Stomach (tissue), 9 donors: Measurements from ENCODE around the gene CTCF. TPM values are rescaled to one million over a fixed set of nuclear protein-coding genes. Genes with fewer than 3 reads are reported as not detected.

Experiments
- DNase-seq, 2 donors: peaks; one replicate each; pipeline versions ENCODE4 v3.0.0 to v3.0.0-alpha.2; 2013 to 2019
- H3K27ac ChIP-seq, 5 donors: fragments of 200-600 bp in 4 of 5; sonication (generic) in 4 of 5; one replicate each; pipeline ENCODE4 v1.5.1; 2013 to 2019; ENCODE audit warnings: mild to moderate bottlenecking in 1 of 5, moderate library complexity in 1 of 5
- H3K27me3 ChIP-seq, 3 donors: fragments of 200-600 bp; sonication (generic); one replicate each; pipeline ENCODE4 v1.5.1; 2017 to 2019; ENCODE audit warnings: mixed run types in 1 of 3
- H3K36me3 ChIP-seq, 4 donors: fragments of 200-600 bp; sonication (generic); 1 replicate in 3 of 4; 2 replicates in 1 of 4; pipeline ENCODE4 v1.5.1; 2016 to 2019
- H3K4me1 ChIP-seq, 4 donors: fragments of 200-600 bp; sonication (generic); one replicate each; pipeline ENCODE4 v1.5.1; 2016 to 2019
- H3K4me3 ChIP-seq, 4 donors: fragments of 200-600 bp; sonication (generic) in 3 of 4; one replicate each; pipeline ENCODE4 v1.5.1; 2016 to 2019; ENCODE audit warnings: mild to moderate bottlenecking in 1 of 4
- H3K9me3 ChIP-seq, 4 donors: fragments of 200-600 bp; sonication (generic); one replicate each; pipeline ENCODE4 v1.5.1; 2016 to 2019
- EP300 ChIP-seq: sonication (generic); formaldehyde crosslinking; IDR thresholded peaks from one replicate; pipeline ENCODE4 v1.6.1; 2017; ENCODE audit warnings: antibody characterized with exemption
- POLR2A ChIP-seq, 4 donors: fragments of 450-650 bp; IDR thresholded peaks; one replicate each; pipeline ENCODE4 v1.6.1; 2016; ENCODE audit warnings: antibody characterized with exemption in 4 of 4, control low read depth in 2 of 4, mild to moderate bottlenecking in 1 of 4, moderate library complexity in 1 of 4
- POLR2AphosphoS5 ChIP-seq, 3 donors: sonication (generic); formaldehyde crosslinking; IDR thresholded peaks; one replicate each; pipeline ENCODE4 v1.6.1; 2016; ENCODE audit warnings: antibody characterized with exemption in 3 of 3
- WGBS, 5 donors: extraction: QIAGEN DNeasy Blood & Tissue Kit in 3 of 5; methylation state at CpG; one replicate each; pipeline versions ENCODE4 v1.1.5 to v1.1.7; 2013 to 2018; 5-methylcytosine and 5-hydroxymethylcytosine counted together
- intact Hi-C: fragments of 100-400 bp; cut with DNase I; formaldehyde crosslinking; loops from one replicate; pipeline ENCODE4 v1.15.1; 2023; ENCODE audit warnings: low total_unique reads
- polyA plus RNA-seq, 3 donors: library from polyadenylated mRNA; stranded (reverse); fragments of 200-250 nt; gene quantifications; one replicate each; pipeline ENCODE4 v1.2.3, GENCODE V29; 2013
- total RNA-seq, 5 donors: library from RNA; depleted of rRNA; stranded (reverse); fragments of >200 nt; gene quantifications; one replicate each; pipeline versions ENCODE4 v1.1.0 to v1.2.3, GENCODE V29; 2014 to 2016
- TF ChIP-seq, protein P1 (sequence below), 7 experiments: fragments of 450-650 bp in 4 of 7; fragments of 200-600 bp in 3 of 7; sonication (generic) in 3 of 7; IDR thresholded peaks; one replicate each; pipeline ENCODE4 v1.5.1; 2016 to 2019; ENCODE audit warnings: antibody characterized with exemption in 7 of 7, control low read depth in 2 of 7, mild to moderate bottlenecking in 1 of 7
- donor health status: healthy with polysubstance abuse.
- donor health status: Bipolar disorder and iron deficiency.
- donor health status: healthy.

CTCF gene
- total and polyA plus RNA-seq, 8 donors = 15.0 to 47.3 (median 33.4) TPM

DNA sequence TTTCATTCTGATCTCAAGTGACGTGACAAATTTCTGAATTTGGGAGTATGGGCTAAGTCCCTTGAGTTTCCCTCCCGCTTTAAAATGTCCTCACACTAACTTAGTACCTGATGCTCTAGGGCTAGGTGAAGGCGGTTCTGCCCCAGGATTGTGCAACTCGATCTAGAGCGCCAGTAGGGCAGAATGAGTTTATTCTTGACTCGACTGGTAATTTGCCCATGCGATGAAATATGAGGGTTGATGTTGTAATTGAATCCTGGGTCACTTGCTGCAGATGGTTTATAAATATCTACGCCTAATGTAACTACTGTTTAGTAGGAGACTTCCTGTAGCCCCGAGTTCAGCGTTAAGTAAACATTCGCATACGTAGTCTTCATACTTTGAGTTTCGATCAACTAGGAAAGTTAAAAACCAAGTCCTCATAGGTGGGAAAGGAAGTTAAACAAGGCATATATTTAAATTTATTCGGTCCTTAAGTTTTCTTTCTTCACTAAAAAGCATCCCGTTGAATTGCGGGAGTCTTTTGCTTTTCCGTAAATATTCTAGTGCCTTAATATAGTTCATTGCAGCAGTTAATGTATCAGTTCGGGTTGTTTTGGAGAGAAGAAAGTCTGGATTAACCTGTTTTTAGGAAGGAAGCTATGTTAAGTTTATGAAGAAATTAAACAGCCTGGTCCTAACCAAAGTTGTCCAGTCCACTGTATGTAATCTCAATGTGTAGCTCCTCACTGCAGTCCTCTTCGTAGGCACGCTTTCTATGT, 1.6 kb downstream of the CTCF start:
- no peaks in the 10 kb centered on the region for H3K36me3 ChIP-seq
- H3K9me3 ChIP-seq = no peaks in the 10 kb centered on the region
- DNase-seq = peak; percentile 46 to 78
- peaks cover 18 to 48% (median 40%) of the 10 kb centered on the region in 4 donors for H3K4me1 ChIP-seq
- TF ChIP-seq POLR2A (IDR thresholded peaks at IDR 0.05) = no peak
- TF ChIP-seq EP300 = no peak
- TF ChIP-seq POLR2AphosphoS5 (IDR thresholded peaks at IDR 0.05) = peak; percentile 27 to 68 (median 55)
- H3K27ac ChIP-seq = peak overlapping the region; percentile 99 to 100 (median 100)
- 0 to 1% (median 1%) methylated on average over 20 of the region's 20 CpGs for WGBS, 5 donors
- H3K4me3 ChIP-seq = peak overlapping the region; percentile 72 to 98 (median 88)
- intact Hi-C loops = no loop called here
- no peaks in the 10 kb centered on the region for H3K27me3 ChIP-seq

DNA sequence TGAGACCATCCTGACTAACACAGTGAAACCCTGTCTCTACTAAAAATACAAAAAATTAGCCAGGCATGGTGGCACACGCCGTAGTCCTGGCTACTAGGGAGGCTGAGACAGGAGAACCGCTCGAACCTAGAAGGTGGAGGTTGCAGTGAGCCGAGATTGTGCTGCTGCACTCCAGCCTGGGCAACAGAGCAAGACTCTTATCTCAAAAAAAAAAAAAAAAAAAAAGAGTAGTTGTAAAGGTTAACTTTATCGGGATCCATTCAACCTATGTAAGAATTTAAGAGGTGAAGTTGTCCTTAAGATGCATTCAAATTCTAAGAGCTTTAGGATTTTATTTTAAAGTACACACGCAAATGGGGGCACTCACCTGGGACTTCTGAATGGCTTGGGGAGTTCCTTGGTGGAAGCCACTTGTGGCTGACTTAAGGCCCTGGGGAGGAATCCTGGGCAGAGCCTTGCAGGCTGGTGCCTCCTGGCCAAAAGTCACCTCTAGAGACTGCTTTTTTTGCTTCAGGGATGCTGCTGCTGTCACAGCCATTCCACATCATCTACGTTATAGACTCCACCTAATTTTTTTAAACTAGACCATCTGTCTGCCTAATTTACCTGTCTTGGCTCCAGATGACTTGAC, 3.3 kb downstream of the CTCF start:
- H3K4me1 ChIP-seq = peaks cover 18 to 54% (median 39%) of the 10 kb centered on the region in 4 donors
- H3K27ac ChIP-seq = peak overlapping the region in 1 of 5 donors; percentile 5
- DNase-seq = no peak
- H3K36me3 ChIP-seq = no peaks in the 10 kb centered on the region
- H3K9me3 ChIP-seq = no peaks in the 10 kb centered on the region
- H3K27me3 ChIP-seq = no peaks in the 10 kb centered on the region
- intact Hi-C loops = no loop called here
- 64 to 92% (median 88%) methylated on average over 8 of the region's 8 CpGs for WGBS, 5 donors
- TF ChIP-seq POLR2A (IDR thresholded peaks at IDR 0.05) (no peak), EP300 (no peak), POLR2AphosphoS5 (IDR thresholded peaks at IDR 0.05) (no peak)
- TF ChIP-seq, protein P1, sequence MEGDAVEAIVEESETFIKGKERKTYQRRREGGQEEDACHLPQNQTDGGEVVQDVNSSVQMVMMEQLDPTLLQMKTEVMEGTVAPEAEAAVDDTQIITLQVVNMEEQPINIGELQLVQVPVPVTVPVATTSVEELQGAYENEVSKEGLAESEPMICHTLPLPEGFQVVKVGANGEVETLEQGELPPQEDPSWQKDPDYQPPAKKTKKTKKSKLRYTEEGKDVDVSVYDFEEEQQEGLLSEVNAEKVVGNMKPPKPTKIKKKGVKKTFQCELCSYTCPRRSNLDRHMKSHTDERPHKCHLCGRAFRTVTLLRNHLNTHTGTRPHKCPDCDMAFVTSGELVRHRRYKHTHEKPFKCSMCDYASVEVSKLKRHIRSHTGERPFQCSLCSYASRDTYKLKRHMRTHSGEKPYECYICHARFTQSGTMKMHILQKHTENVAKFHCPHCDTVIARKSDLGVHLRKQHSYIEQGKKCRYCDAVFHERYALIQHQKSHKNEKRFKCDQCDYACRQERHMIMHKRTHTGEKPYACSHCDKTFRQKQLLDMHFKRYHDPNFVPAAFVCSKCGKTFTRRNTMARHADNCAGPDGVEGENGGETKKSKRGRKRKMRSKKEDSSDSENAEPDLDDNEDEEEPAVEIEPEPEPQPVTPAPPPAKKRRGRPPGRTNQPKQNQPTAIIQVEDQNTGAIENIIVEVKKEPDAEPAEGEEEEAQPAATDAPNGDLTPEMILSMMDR (IDR thresholded peaks at IDR 0.05) = no peak
- H3K4me3 ChIP-seq = no peak overlapping the region

DNA sequence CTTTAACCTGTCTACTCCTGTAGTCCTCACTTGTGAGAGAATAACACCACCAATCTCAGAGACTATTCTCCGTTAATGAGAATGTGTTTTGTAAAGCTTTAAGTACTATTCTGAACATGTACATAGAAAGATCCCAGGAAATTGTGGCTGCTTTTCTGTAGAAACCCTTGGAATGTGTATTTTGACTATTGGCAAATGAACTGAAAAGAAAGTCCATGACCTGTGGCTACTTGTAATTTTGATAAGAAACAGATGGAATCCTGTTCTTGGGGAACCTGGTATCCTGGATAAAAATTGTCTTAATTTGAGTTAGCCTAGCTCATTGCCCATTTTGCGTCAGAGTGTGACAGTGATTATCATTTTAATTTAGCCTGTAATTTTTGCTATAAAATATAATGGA, 9.1 kb downstream of the CTCF start:
- H3K36me3 ChIP-seq = peaks cover 18 to 48% (median 45%) of the 10 kb centered on the region in 4 donors
- intact Hi-C loops = no loop called here
- H3K27me3 ChIP-seq = no peaks in the 10 kb centered on the region
- no peak for TF ChIP-seq EP300
- no peak for TF ChIP-seq POLR2A (IDR thresholded peaks at IDR 0.05)
- no peak for TF ChIP-seq POLR2AphosphoS5 (IDR thresholded peaks at IDR 0.05)
- TF ChIP-seq, protein P1 (IDR thresholded peaks at IDR 0.05) = no peak
- H3K27ac ChIP-seq = peak overlapping the region in 1 of 5 donors; percentile 49
- no peak for DNase-seq
- WGBS, 5 donors = 71 to 86% (median 82%) methylated on average over 2 of the region's 2 CpGs
- no peaks in the 10 kb centered on the region for H3K9me3 ChIP-seq
- H3K4me1 ChIP-seq = peaks cover 0 to 33% (median 12%) of the 10 kb centered on the region in 4 donors
- H3K4me3 ChIP-seq = no peak overlapping the region

GRCh38 chr16:67571981-67572431, 9.7 kb downstream of the CTCF start:
- DNase-seq = no peak
- H3K36me3 ChIP-seq = peaks cover 18 to 48% (median 45%) of the 10 kb centered on the region in 4 donors
- H3K9me3 ChIP-seq = no peaks in the 10 kb centered on the region
- H3K4me1 ChIP-seq = peaks cover 0 to 33% (median 11%) of the 10 kb centered on the region in 4 donors
- TF ChIP-seq, protein P1 (IDR thresholded peaks at IDR 0.05) = no peak
- TF ChIP-seq EP300 (no peak), POLR2AphosphoS5 (IDR thresholded peaks at IDR 0.05) (no peak), POLR2A (IDR thresholded peaks at IDR 0.05) (no peak)
- H3K27me3 ChIP-seq = no peaks in the 10 kb centered on the region
- WGBS, 5 donors = 55 to 86% (median 74%) methylated on average over 4 of the region's 4 CpGs
- intact Hi-C loops = no loop called here
- H3K27ac ChIP-seq = peak overlapping the region in 1 of 5 donors; percentile 49
- H3K4me3 ChIP-seq = no peak overlapping the region
